Measurements from ENCODE around the gene WDR35.
"Not testable (repeated sequence)": the region's sequence is repeated elsewhere in the genome, so short reads cannot be mapped to it uniquely, and the experiment has no call there.

WDR35 gene

GRCh38 chr2:19897623-19898245, 92.2 kb downstream of the WDR35 start:
- no peak for DNase-seq (ENCODE audit: extremely low spot score)
- CTCF ChIA-PET, result no interaction called here
- no peak for TF ChIP-seq FOXK2 (IDR thresholded peaks at IDR 0.05)
- TF ChIP-seq NFRKB (IDR thresholded peaks at IDR 0.05), result no peak
- TF ChIP-seq SP1 (IDR thresholded peaks at IDR 0.05), result no peak
- no peak for TF ChIP-seq ZNF384 (IDR thresholded peaks at IDR 0.05)
- TF ChIP-seq BHLHE40 (IDR thresholded peaks at IDR 0.05; ENCODE audit: borderline replicate concordance), result no peak
- no peak for TF ChIP-seq ARNT (IDR thresholded peaks at IDR 0.05)
- no peak for TF ChIP-seq TARDBP (IDR thresholded peaks at IDR 0.05)
- TF ChIP-seq LEF1 (IDR thresholded peaks at IDR 0.05; ENCODE audit: borderline replicate concordance), result no peak
- TF ChIP-seq FOXA1 (IDR thresholded peaks at IDR 0.05), result no peak
- POLR2A ChIA-PET, result no interaction called here

DNA sequence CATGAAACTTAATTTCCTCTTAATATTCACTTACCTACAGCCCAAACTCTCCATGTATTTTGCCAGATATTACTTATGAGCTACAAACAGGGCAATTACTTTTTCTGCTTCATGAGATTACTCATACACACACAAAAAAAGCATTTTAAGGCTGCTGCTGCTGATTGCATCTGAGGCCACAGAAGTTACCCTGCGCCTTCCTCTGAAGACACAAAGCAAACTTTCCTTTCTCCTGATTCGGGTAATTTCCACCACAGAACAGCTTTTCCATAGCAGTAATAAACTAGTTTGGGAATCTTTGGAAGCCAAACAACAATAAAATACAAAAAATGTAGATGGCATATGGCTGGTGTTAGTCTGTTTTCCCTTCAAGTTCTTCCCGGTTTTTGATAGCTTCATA, 94.4 kb downstream of the WDR35 start:
- no peak for TF ChIP-seq NFRKB (IDR thresholded peaks at IDR 0.05)
- no peak for TF ChIP-seq FOXM1 (IDR thresholded peaks at IDR 0.05; ENCODE audit: borderline replicate concordance)
- no peak for TF ChIP-seq FOXA1 (IDR thresholded peaks at IDR 0.05)
- no peak for TF ChIP-seq BHLHE40 (IDR thresholded peaks at IDR 0.05; ENCODE audit: borderline replicate concordance)
- no peak for TF ChIP-seq ARNT (IDR thresholded peaks at IDR 0.05)
- TF ChIP-seq SUZ12 (IDR thresholded peaks at IDR 0.05), result no peak
- TF ChIP-seq PKNOX1 (IDR thresholded peaks at IDR 0.05), result no peak
- no peak for TF ChIP-seq CTBP1 (IDR thresholded peaks at IDR 0.05; ENCODE audit: borderline replicate concordance)
- TF ChIP-seq HDGF (IDR thresholded peaks at IDR 0.05; ENCODE audit: borderline replicate concordance), result no peak
- TF ChIP-seq ZNF384 (IDR thresholded peaks at IDR 0.05), result no peak
- ChIA-PET CTCF (no interaction called here), POLR2A (no interaction called here)
- DNase-seq (ENCODE audit: extremely low spot score), result no peak

- TF ChIP-seq FOXM1 (IDR thresholded peaks at IDR 0.05; ENCODE audit: borderline replicate concordance), result no peak
- peak; percentile 62; the same call in 1 of the 2 replicates for TF ChIP-seq PKNOX1 (IDR thresholded peaks at IDR 0.05)
- ChIA-PET CTCF (interaction anchor here (0.6 kb wide), 1 partner anchor 863 kb away, joined by 3 read pairs; no protein-coding TSS in a partner anchor), POLR2A (no interaction called here)
- no peak for DNase-seq (ENCODE audit: extremely low spot score)
These were observed 95.6 kb downstream of the WDR35 start for GRCh38 chr2:19894134-19894792.

DNA sequence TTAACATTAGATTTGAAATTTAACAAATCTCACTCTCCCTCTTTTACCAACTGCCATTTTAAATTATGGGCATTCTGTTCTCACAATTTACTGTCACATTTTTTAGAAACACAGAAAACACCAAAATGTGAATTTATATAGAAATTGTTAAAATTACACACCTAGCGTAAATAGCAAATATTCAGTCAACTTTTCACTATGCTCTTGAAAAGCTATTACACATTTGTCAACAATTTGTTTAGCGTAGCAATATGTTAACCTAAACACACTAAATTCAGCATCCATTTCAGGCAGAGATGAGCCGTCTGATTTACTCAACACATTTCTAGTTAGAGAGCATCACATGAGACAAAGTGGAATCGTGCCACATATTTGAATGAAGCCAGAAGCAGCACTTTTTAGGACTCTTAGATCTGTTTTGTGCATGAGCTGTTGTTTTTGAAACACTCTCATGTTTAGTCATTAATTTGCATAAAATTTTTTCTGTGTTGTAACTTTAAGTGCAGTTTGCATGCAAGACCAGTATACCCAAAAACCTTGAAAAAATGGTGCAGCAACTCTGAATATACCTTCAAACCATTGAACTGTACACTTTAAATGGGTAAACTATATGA, 96.3 kb downstream of the WDR35 start:
- DNase-seq (ENCODE audit: extremely low spot score), result no peak
- ChIA-PET CTCF (no interaction called here), POLR2A (interaction anchor here (1.1 kb wide), 1 partner anchor 553 kb away, joined by 3 read pairs; the partner anchor contains the start of gene RHOB)

GRCh38 chr2:19891971-19892370, 97.9 kb downstream of the WDR35 start:
- CTCF ChIA-PET; DNase-seq (ENCODE audit: extremely low spot score): not testable (repeated sequence)
- POLR2A ChIA-PET, result interaction anchor here (0.9 kb wide), 1 partner anchor 9 kb away, joined by 3 read pairs; the partner anchor contains the start of gene TTC32

More for the DNA sequence above, 96.3 kb downstream of the WDR35 start:
- TF ChIP-seq LEF1 (IDR thresholded peaks at IDR 0.05; ENCODE audit: borderline replicate concordance) (no peak), FOXK2 (IDR thresholded peaks at IDR 0.05) (no peak), L3MBTL2 (conservative IDR thresholded peaks at IDR 0.05) (no peak), ARNT (IDR thresholded peaks at IDR 0.05) (no peak), SUZ12 (IDR thresholded peaks at IDR 0.05) (no peak), PKNOX1 (IDR thresholded peaks at IDR 0.05) (no peak), TARDBP (IDR thresholded peaks at IDR 0.05) (no peak), SP1 (IDR thresholded peaks at IDR 0.05) (no peak), BHLHE40 (IDR thresholded peaks at IDR 0.05; ENCODE audit: borderline replicate concordance) (no peak), NFRKB (IDR thresholded peaks at IDR 0.05) (no peak), ZNF384 (IDR thresholded peaks at IDR 0.05) (no peak), HDGF (IDR thresholded peaks at IDR 0.05; ENCODE audit: borderline replicate concordance) (no peak), ELF4 (IDR thresholded peaks at IDR 0.05) (no peak), FOXM1 (IDR thresholded peaks at IDR 0.05; ENCODE audit: borderline replicate concordance) (no peak), CTBP1 (IDR thresholded peaks at IDR 0.05; ENCODE audit: borderline replicate concordance) (no peak), FOXA1 (IDR thresholded peaks at IDR 0.05) (no peak)

- CTCF ChIA-PET, result no interaction called here
- POLR2A ChIA-PET, result no interaction called here
- DNase-seq (ENCODE audit: extremely low spot score), result peak; percentile 1
- TF ChIP-seq FOXK2 (IDR thresholded peaks at IDR 0.05) (no peak), SP1 (IDR thresholded peaks at IDR 0.05) (no peak), LEF1 (IDR thresholded peaks at IDR 0.05; ENCODE audit: borderline replicate concordance) (no peak)
These were observed 99.8 kb downstream of the WDR35 start for GRCh38 chr2:19890104-19890503.
